Measurements from ENCODE around the gene ALG3.

The ALG3 gene

DNA sequence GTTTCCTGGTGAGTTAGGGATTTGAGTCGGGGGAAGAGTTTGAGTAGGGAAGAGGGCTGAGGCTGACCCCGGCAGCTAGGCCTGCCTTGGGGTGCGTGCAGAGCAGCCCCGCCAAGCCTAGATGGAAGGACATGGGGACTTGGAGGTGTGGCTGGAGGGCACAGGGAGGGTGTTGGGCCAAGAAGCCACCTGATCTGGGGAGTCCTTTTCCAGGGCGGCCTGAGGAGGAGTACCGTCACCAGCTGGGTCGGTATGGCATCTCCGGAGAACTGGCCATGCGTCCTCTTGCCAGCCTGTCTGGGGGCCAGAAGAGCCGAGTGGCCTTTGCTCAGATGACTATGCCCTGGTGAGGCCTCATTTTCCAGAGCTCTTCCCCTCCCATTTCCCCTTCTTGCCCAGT, 55.9 kb downstream of the ALG3 start:
- no peak for DNase-seq
